Liver (tissue), 9 donors: Measurements from ENCODE around the gene GALK2. TPM values are rescaled to one million over a fixed set of nuclear protein-coding genes. Genes with fewer than 3 reads are reported as not detected.

ENCODE experiments used
- DNase-seq: peaks from one replicate; pipeline ENCODE4 v3.0.0-alpha.2; 2017; ENCODE audit warnings: low spot score
- H3K27ac ChIP-seq, 2 donors: one replicate each; pipeline ENCODE4 v1.7.0; 2013; ENCODE audit warnings: inconsistent platforms in 2 of 2, low read length in 2 of 2, control low read depth in 1 of 2, low read depth in 1 of 2, mild to moderate bottlenecking in 1 of 2
- H3K27me3 ChIP-seq, 4 donors: one replicate each; pipeline versions ENCODE4 v1.6.1 to v1.7.0; 2013; ENCODE audit warnings: low read length in 3 of 4, inconsistent platforms in 1 of 4, mild to moderate bottlenecking in 1 of 4, moderate library complexity in 1 of 4; ENCODE audit not compliant: control insufficient read depth in 4 of 4, insufficient read depth in 4 of 4
- H3K36me3 ChIP-seq, 4 donors: one replicate each; pipeline versions ENCODE4 v1.6.1 to v1.7.0; 2013; ENCODE audit warnings: low read length in 3 of 4, mild to moderate bottlenecking in 3 of 4, low read depth in 1 of 4, moderate library complexity in 1 of 4; ENCODE audit not compliant: control insufficient read depth in 4 of 4, insufficient read depth in 3 of 4
- H3K4me1 ChIP-seq, 4 donors: one replicate each; pipeline versions ENCODE4 v1.6.1 to v1.7.0; 2013; ENCODE audit warnings: low read length in 3 of 4, mild to moderate bottlenecking in 3 of 4, moderate library complexity in 1 of 4; ENCODE audit not compliant: control insufficient read depth in 4 of 4, insufficient read depth in 4 of 4
- H3K4me3 ChIP-seq, 3 donors: one replicate each; pipeline versions ENCODE4 v1.6.1 to v1.7.0; 2013; ENCODE audit warnings: low read length in 3 of 3, control low read depth in 1 of 3, low read depth in 1 of 3, mild to moderate bottlenecking in 1 of 3
- H3K9ac ChIP-seq, 2 donors: one replicate each; pipeline ENCODE4 v1.7.0; 2013; ENCODE audit warnings: low read length in 2 of 2, mild to moderate bottlenecking in 2 of 2, moderate library complexity in 2 of 2, control low read depth in 1 of 2, low read depth in 1 of 2
- H3K9me3 ChIP-seq, 4 donors: one replicate each; pipeline versions ENCODE4 v1.6.1 to v1.7.0; 2013; ENCODE audit warnings: low read length in 3 of 4; ENCODE audit not compliant: control insufficient read depth in 4 of 4
- EGR1 ChIP-seq, 2 donors: IDR thresholded peaks; 2 replicates each; pipeline ENCODE4 v1.6.1; 2016 to 2018; ENCODE audit warnings: antibody characterized with exemption in 2 of 2, low read depth in 2 of 2
- FOXA1 ChIP-seq: IDR thresholded peaks from 2 replicates; pipeline ENCODE4 v1.6.1; 2016; ENCODE audit warnings: antibody characterized with exemption
- FOXA2 ChIP-seq: IDR thresholded peaks from 2 replicates; pipeline ENCODE4 v1.6.1; 2016; ENCODE audit warnings: antibody characterized with exemption
- GABPA ChIP-seq, 2 donors: IDR thresholded peaks in 1 of 2; conservative IDR thresholded peaks in 1 of 2; 2 replicates each; pipeline ENCODE4 v1.6.1; 2016; ENCODE audit warnings: antibody characterized with exemption in 2 of 2, mild to moderate bottlenecking in 1 of 2, moderate library complexity in 1 of 2
- HNF4A ChIP-seq, 2 donors: conservative IDR thresholded peaks; 2 replicates each; pipeline ENCODE4 v1.6.1; 2016; ENCODE audit warnings: antibody characterized with exemption in 2 of 2, mild to moderate bottlenecking in 2 of 2
- HNF4G ChIP-seq: IDR thresholded peaks from 2 replicates; pipeline ENCODE4 v1.6.1; 2016; ENCODE audit warnings: antibody characterized with exemption
- JUND ChIP-seq, 2 donors: IDR thresholded peaks; 2 replicates each; pipeline ENCODE4 v1.6.1; 2016; ENCODE audit warnings: antibody characterized with exemption in 2 of 2
- NR2F2 ChIP-seq: IDR thresholded peaks from 2 replicates; pipeline ENCODE4 v1.6.1; 2016; ENCODE audit warnings: antibody characterized with exemption
- RAD21 ChIP-seq, 2 donors: IDR thresholded peaks; 2 replicates each; pipeline ENCODE4 v1.6.1; 2016; ENCODE audit warnings: antibody characterized with exemption in 2 of 2, mild to moderate bottlenecking in 2 of 2
- RXRA ChIP-seq, 2 donors: IDR thresholded peaks; 2 replicates each; pipeline ENCODE4 v1.6.1; 2017 to 2018; ENCODE audit warnings: antibody characterized with exemption in 2 of 2, mild to moderate bottlenecking in 1 of 2
- SP1 ChIP-seq: IDR thresholded peaks from 2 replicates; pipeline ENCODE4 v1.6.1; 2018; ENCODE audit warnings: antibody characterized with exemption, mild to moderate bottlenecking
- TAF1 ChIP-seq: conservative IDR thresholded peaks from 2 replicates; pipeline ENCODE4 v1.6.1; 2016; ENCODE audit warnings: antibody characterized with exemption, mild to moderate bottlenecking
- YY1 ChIP-seq: IDR thresholded peaks from 2 replicates; pipeline ENCODE4 v1.6.1; 2016; ENCODE audit warnings: antibody characterized with exemption, mild to moderate bottlenecking
- WGBS: extraction: QIAGEN DNeasy Blood & Tissue Kit; methylation state at CpG from one replicate; pipeline ENCODE4 v1.1.7; 2013; 5-methylcytosine and 5-hydroxymethylcytosine counted together
- polyA plus RNA-seq, 2 donors: library from polyadenylated mRNA; stranded (reverse) in 1 of 2; unstranded in 1 of 2; fragments of 200-250 nt in 1 of 2; fragments of >200 nt in 1 of 2; fragmentation: Nextera tagmentation in 1 of 2; extraction: Ambion mirVana in 1 of 2; gene quantifications; one replicate each; pipeline versions ENCODE4 v1.2.1 to v1.2.3, GENCODE V29; 2013 to 2015
- total RNA-seq, 2 donors: library from RNA; depleted of rRNA; stranded (reverse); fragments of >200 nt; gene quantifications; one replicate each; pipeline ENCODE4 v1.2.3, GENCODE V29; 2014
- TF ChIP-seq, protein P1 (sequence below): IDR thresholded peaks from 2 replicates; pipeline ENCODE4 v1.6.1; 2016; ENCODE audit warnings: antibody characterized with exemption
- TF ChIP-seq, protein P2 (sequence below): fragments of 150-350 bp; IDR thresholded peaks from 2 replicates; pipeline ENCODE4 v1.5.1; 2017; ENCODE audit warnings: improper control_type of control experiment, low read depth, low read length; ENCODE audit not compliant: missing input control
- TF ChIP-seq, protein P3 (sequence below): IDR thresholded peaks from 2 replicates; pipeline ENCODE4 v1.6.1; 2016; ENCODE audit warnings: antibody characterized with exemption
- TF ChIP-seq, protein P4 (sequence below): IDR thresholded peaks from 2 replicates; pipeline ENCODE4 v1.6.1; 2016; ENCODE audit warnings: antibody characterized with exemption
- TF ChIP-seq, protein P5 (sequence below): IDR thresholded peaks from 2 replicates; pipeline ENCODE4 v1.6.1; 2016; ENCODE audit warnings: antibody characterized with exemption, mild to moderate bottlenecking
- donor health status: healthy.
- donor health status: healthy.
- donor health status: healthy.
- donor health status: healthy.
- donor health status: healthy.

The GALK2 gene
- total and polyA plus RNA-seq, 4 donors: 18.1 to 57.0 (median 24.5) TPM

DNA sequence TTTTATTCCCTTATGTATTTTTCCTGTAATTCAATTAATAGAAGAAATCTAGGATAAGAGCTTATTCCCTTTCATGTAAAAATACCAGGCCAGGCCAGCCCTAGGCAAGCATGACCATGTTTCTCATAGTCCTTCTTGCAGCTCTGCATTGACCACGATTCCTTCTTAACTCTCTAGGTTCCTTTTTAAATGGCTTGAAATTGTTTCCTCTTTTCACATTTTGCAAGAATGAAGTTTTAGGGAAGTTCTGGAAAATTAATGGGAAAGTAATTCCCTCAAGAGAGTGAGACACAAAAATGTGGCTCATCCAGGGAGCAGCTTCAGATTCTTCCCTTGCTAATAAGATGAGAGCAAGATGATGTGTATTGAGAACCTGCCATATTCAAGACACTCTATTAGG, 136.5 kb downstream of the GALK2 start:
- WGBS: 90% methylated on average over 1 of the region's 1 CpG
- H3K9me3 ChIP-seq: no peaks in the 10 kb centered on the region
- TF ChIP-seq, protein P1, sequence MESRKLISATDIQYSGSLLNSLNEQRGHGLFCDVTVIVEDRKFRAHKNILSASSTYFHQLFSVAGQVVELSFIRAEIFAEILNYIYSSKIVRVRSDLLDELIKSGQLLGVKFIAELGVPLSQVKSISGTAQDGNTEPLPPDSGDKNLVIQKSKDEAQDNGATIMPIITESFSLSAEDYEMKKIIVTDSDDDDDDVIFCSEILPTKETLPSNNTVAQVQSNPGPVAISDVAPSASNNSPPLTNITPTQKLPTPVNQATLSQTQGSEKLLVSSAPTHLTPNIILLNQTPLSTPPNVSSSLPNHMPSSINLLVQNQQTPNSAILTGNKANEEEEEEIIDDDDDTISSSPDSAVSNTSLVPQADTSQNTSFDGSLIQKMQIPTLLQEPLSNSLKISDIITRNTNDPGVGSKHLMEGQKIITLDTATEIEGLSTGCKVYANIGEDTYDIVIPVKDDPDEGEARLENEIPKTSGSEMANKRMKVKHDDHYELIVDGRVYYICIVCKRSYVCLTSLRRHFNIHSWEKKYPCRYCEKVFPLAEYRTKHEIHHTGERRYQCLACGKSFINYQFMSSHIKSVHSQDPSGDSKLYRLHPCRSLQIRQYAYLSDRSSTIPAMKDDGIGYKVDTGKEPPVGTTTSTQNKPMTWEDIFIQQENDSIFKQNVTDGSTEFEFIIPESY: no peak
- TF ChIP-seq, protein P2, sequence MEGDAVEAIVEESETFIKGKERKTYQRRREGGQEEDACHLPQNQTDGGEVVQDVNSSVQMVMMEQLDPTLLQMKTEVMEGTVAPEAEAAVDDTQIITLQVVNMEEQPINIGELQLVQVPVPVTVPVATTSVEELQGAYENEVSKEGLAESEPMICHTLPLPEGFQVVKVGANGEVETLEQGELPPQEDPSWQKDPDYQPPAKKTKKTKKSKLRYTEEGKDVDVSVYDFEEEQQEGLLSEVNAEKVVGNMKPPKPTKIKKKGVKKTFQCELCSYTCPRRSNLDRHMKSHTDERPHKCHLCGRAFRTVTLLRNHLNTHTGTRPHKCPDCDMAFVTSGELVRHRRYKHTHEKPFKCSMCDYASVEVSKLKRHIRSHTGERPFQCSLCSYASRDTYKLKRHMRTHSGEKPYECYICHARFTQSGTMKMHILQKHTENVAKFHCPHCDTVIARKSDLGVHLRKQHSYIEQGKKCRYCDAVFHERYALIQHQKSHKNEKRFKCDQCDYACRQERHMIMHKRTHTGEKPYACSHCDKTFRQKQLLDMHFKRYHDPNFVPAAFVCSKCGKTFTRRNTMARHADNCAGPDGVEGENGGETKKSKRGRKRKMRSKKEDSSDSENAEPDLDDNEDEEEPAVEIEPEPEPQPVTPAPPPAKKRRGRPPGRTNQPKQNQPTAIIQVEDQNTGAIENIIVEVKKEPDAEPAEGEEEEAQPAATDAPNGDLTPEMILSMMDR: no peak
- TF ChIP-seq NR2F2: no peak
- TF ChIP-seq HNF4A (conservative IDR thresholded peaks at IDR 0.05): no peak
- TF ChIP-seq TAF1: no peak
- TF ChIP-seq, protein P3, sequence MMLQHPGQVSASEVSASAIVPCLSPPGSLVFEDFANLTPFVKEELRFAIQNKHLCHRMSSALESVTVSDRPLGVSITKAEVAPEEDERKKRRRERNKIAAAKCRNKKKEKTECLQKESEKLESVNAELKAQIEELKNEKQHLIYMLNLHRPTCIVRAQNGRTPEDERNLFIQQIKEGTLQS: no peak
- TF ChIP-seq, protein P4, sequence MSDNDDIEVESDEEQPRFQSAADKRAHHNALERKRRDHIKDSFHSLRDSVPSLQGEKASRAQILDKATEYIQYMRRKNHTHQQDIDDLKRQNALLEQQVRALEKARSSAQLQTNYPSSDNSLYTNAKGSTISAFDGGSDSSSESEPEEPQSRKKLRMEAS: no peak
- TF ChIP-seq GABPA (IDR thresholded peaks at IDR 0.05 in 1 of 2, conservative IDR thresholded peaks at IDR 0.05 in 1 of 2): no peak
- no peak for TF ChIP-seq YY1
- TF ChIP-seq SP1: no peak
- no peak for TF ChIP-seq JUND (IDR thresholded peaks at IDR 0.05)
- no peak for TF ChIP-seq HNF4G
- no peak overlapping the region for H3K4me3 ChIP-seq
- H3K9ac ChIP-seq: no peak overlapping the region
- no peak overlapping the region for H3K27ac ChIP-seq
- no peak for DNase-seq
- no peaks in the 10 kb centered on the region for H3K27me3 ChIP-seq
- H3K4me1 ChIP-seq: no peaks in the 10 kb centered on the region
- H3K36me3 ChIP-seq: peaks cover 4 to 15% (median 7%) of the 10 kb centered on the region in 4 donors

DNA sequence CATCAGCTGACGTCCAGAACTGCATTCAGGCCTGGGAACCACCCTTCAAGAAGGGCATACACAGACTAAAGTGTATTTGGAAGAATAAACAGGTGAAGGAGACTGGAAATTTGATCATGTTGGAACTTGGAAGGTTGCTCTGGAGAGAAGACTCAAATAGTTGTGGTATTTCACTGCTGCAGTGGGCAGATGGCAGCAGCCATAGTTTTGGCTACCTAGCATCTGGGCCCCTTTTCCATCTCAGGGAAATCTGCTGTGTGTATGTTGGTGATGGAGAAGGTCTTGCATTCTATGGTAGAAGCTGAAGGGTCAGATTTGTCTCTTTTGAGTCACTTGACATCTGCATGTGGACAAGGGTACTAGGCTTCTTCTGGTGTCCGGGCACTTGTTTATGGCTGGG, 138.6 kb downstream of the GALK2 start:
- 74% methylated on average over 2 of the region's 2 CpGs for WGBS
- H3K27ac ChIP-seq: no peak overlapping the region
- H3K9ac ChIP-seq: no peak overlapping the region
- H3K9me3 ChIP-seq: no peaks in the 10 kb centered on the region
- TF ChIP-seq, protein P2: no peak
- TF ChIP-seq HNF4G (no peak), FOXA1 (no peak), NR2F2 (no peak), JUND (IDR thresholded peaks at IDR 0.05) (no peak), FOXA2 (no peak), GABPA (IDR thresholded peaks at IDR 0.05 in 1 of 2, conservative IDR thresholded peaks at IDR 0.05 in 1 of 2) (no peak), HNF4A (conservative IDR thresholded peaks at IDR 0.05) (no peak), RAD21 (IDR thresholded peaks at IDR 0.05) (no peak), RXRA (IDR thresholded peaks at IDR 0.05) (no peak), SP1 (no peak), EGR1 (IDR thresholded peaks at IDR 0.05; ENCODE audit: low read depth in 2 of 2) (no peak), TAF1 (no peak), YY1 (no peak)
- TF ChIP-seq, protein P4: no peak
- TF ChIP-seq, protein P3: no peak
- TF ChIP-seq, protein P1: no peak
- TF ChIP-seq, protein P5, sequence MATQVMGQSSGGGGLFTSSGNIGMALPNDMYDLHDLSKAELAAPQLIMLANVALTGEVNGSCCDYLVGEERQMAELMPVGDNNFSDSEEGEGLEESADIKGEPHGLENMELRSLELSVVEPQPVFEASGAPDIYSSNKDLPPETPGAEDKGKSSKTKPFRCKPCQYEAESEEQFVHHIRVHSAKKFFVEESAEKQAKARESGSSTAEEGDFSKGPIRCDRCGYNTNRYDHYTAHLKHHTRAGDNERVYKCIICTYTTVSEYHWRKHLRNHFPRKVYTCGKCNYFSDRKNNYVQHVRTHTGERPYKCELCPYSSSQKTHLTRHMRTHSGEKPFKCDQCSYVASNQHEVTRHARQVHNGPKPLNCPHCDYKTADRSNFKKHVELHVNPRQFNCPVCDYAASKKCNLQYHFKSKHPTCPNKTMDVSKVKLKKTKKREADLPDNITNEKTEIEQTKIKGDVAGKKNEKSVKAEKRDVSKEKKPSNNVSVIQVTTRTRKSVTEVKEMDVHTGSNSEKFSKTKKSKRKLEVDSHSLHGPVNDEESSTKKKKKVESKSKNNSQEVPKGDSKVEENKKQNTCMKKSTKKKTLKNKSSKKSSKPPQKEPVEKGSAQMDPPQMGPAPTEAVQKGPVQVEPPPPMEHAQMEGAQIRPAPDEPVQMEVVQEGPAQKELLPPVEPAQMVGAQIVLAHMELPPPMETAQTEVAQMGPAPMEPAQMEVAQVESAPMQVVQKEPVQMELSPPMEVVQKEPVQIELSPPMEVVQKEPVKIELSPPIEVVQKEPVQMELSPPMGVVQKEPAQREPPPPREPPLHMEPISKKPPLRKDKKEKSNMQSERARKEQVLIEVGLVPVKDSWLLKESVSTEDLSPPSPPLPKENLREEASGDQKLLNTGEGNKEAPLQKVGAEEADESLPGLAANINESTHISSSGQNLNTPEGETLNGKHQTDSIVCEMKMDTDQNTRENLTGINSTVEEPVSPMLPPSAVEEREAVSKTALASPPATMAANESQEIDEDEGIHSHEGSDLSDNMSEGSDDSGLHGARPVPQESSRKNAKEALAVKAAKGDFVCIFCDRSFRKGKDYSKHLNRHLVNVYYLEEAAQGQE: no peak
- no peaks in the 10 kb centered on the region for H3K27me3 ChIP-seq
- H3K4me3 ChIP-seq: no peak overlapping the region
- peaks cover 4 to 11% (median 8%) of the 10 kb centered on the region in 4 donors for H3K36me3 ChIP-seq
- no peaks in the 10 kb centered on the region for H3K4me1 ChIP-seq
- DNase-seq: no peak
